RWPE2 (cell line): ENCODE measurements around the gene PRDM10.

ENCODE experiments used
- ATAC-seq: fragments of 200-7000 bp; cut with Tn5 transposase; 3 replicates; pipeline ENCODE4 v1.9.1; 2021; ENCODE audit warnings: low read depth
- DNase-seq: peaks from one replicate; pipeline ENCODE4 v3.0.0-alpha.2; 2020; ENCODE audit warnings: low spot score
- H3K27ac ChIP-seq: fragments of 450-650 bp; 2 replicates; pipeline ENCODE4 v1.5.1; 2017; ENCODE audit warnings: mild to moderate bottlenecking; ENCODE audit not compliant: poor library complexity, severe bottlenecking
- H3K27me3 ChIP-seq: fragments of 250-450 bp; sonication (Bioruptor Pico); 2 replicates; pipeline ENCODE4 v1.5.1; 2021; ENCODE audit warnings: mild to moderate bottlenecking, moderate library complexity; ENCODE audit not compliant: insufficient read depth, poor library complexity, severe bottlenecking
- H3K36me3 ChIP-seq: fragments of 250-450 bp; sonication (Bioruptor Pico); 2 replicates; pipeline ENCODE4 v1.5.1; 2020; ENCODE audit warnings: low read depth, mild to moderate bottlenecking, moderate library complexity
- H3K4me1 ChIP-seq: fragments of 250-450 bp; sonication (Bioruptor Pico); 2 replicates; pipeline ENCODE4 v1.5.1; 2021; ENCODE audit warnings: mild to moderate bottlenecking, moderate library complexity; ENCODE audit not compliant: insufficient read depth, poor library complexity, severe bottlenecking
- H3K4me3 ChIP-seq: fragments of 250-450 bp; sonication (Bioruptor Pico); 2 replicates; pipeline ENCODE4 v1.5.1; 2021; ENCODE audit warnings: mild to moderate bottlenecking, moderate library complexity; ENCODE audit not compliant: severe bottlenecking
- H3K9me3 ChIP-seq: fragments of 250-450 bp; sonication (Bioruptor Pico); 2 replicates; pipeline ENCODE4 v1.5.1; 2021; ENCODE audit warnings: mild to moderate bottlenecking, moderate library complexity; ENCODE audit not compliant: severe bottlenecking
- CTCF ChIP-seq: fragments of 450-650 bp; IDR thresholded peaks from one replicate; pipeline ENCODE4 v1.5.1; 2017; ENCODE audit warnings: mild to moderate bottlenecking, moderate library complexity; ENCODE audit not compliant: poor library complexity, severe bottlenecking

The PRDM10 gene

DNA sequence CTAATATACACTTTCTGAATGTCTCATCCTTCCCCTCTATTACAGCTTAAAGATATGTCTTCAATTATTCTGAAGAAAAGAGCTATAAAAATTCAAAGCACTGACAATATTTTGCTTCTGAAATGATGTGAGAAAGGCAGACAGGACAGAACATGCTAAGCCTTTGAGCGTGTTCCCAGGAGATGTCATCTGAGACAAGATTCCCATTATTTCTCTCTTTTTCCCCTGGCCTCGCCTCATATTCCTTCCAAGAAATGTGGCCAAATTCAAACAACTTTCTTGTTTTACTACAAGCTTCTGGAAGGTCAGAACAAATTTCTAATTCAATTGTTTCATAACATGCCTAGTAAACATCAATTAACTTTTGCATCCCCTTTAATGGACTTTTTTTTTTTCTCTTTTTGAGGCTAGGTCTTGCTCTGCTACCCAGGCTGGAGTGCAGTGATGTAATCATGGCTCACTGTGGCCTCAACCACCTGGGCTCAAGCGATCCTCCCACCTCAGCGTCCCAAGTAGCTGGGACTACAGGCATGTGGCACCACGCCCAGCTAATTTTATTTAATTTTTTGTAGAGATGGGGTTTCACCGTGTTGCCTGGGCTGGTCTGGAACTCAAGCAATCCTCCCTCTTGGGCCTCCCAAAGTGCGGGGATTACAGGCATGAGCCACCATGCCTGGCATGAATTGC lies 70.1 kb downstream of the PRDM10 start:
- H3K4me1 ChIP-seq, result peaks cover 14% of the 10 kb centered on the region
- DNase-seq (no peak), ATAC-seq (no peak)
- no peak overlapping the region for H3K4me3 ChIP-seq
- H3K27ac ChIP-seq, result no peak overlapping the region
- H3K27me3 ChIP-seq, result no peaks in the 10 kb centered on the region
- H3K36me3 ChIP-seq, result 0 out of 2 replicates have a peak, but pooled peaks cover 7% of the 10 kb centered on the region
- TF ChIP-seq CTCF, result no peak
- no peaks in the 10 kb centered on the region for H3K9me3 ChIP-seq

DNA sequence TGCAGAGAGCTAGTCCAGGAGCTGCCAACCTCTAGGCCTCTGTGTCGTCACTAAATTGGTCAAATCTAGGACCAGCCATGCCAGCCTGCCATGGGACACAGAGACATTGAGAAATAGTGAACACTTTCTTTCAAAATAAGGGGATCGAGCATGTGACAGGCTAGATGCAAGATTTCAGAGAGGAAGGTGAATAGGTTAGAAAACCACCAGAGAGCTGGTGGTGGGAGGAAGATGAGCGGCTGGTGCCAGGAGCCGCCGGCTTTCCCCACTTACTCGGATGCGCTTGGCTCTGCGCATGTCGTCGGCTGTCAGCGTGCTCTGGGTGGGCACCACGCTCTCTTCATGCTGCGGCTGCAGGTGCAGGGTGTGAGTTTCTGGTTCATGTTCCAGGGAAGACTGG lies 71.9 kb downstream of the PRDM10 start:
- H3K27me3 ChIP-seq, result no peaks in the 10 kb centered on the region
- no peak overlapping the region for H3K27ac ChIP-seq
- 0 out of 2 replicates have a peak, but pooled peaks cover 7% of the 10 kb centered on the region for H3K36me3 ChIP-seq
- DNase-seq (no peak), ATAC-seq (no peak)
- peaks cover 14% of the 10 kb centered on the region for H3K4me1 ChIP-seq
- no peak for TF ChIP-seq CTCF
- H3K9me3 ChIP-seq, result no peaks in the 10 kb centered on the region
- no peak overlapping the region for H3K4me3 ChIP-seq

- Histone ChIP-seq H3K9me3 (no peaks in the 10 kb centered on the region), H3K27ac (no peak overlapping the region), H3K36me3 (0 out of 2 replicates have a peak, but pooled peaks cover 7% of the 10 kb centered on the region), H3K27me3 (no peaks in the 10 kb centered on the region), H3K4me1 (peaks cover 14% of the 10 kb centered on the region), H3K4me3 (no peak overlapping the region)
- no peak for TF ChIP-seq CTCF
- DNase-seq, result no peak
- ATAC-seq, result peak; percentile 95
Observed at GRCh38 chr11:129930296-129930695, 72.3 kb downstream of the PRDM10 start.

DNA sequence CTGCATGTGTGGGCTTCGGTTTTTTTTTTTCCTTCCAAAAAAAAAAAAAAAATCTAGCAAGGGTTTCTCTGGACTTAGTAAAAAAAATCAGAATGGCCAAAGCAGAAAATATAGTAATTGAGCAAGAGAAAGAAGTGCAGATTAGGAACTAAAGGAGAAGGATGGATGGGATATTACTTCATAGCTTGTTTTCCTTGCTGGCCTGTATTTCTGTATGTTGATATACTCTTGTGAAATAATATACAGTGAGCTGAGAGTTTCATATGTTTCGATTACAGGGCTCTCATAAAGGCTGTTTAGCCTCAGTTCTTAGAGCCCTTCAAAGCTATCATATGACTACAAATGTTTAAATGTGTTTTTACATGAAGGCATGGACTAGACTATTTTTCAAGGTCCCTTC lies 72.9 kb downstream of the PRDM10 start:
- TF ChIP-seq CTCF, result no peak
- H3K4me1 ChIP-seq, result peaks cover 14% of the 10 kb centered on the region
- DNase-seq (no peak), ATAC-seq (no peak)
- no peaks in the 10 kb centered on the region for H3K27me3 ChIP-seq
- peaks cover 7% of the 10 kb centered on the region; the same call in 1 of the 2 replicates for H3K36me3 ChIP-seq
- no peak overlapping the region for H3K27ac ChIP-seq
- no peak overlapping the region for H3K4me3 ChIP-seq
- no peaks in the 10 kb centered on the region for H3K9me3 ChIP-seq
